ENCODE results near the gene GNB1.

DNA sequence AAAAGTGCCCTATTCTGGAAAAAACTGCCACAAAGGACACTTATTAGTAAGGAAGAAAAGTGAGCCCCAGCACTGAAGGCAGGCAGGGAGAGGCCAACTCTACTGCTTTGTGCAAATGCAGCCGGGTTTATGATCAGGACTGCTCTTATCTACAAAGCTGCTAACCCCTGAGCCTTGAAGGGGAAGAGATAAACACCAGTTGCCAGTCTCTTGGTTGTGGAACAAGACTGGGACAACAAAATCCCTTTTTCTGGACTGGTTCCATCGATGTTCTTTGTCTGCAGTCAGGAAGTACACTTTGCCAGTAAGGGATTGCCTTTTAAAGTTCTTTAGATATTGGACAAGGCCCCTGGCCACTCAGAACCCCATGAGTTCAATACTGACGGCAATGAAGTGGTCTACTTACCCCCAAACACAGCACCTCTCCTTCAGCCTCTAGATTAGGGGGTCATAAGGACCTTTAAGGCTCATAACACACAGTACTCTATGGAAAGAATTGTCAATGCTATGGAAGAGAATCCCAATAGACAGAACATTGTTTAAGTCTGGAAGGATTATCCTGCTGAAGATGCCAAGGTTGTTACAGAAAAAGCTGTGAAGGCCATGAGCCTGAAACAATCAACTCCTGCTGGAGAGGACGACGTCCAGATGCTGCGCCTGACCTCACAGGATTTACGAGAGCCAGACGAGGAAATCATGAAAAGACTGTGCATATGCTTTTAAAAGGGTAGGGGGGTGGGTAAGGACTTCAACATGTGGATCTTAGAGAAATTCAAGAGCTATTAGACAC lies 43.6 kb downstream of the GNB1 start:
- TF ChIP-seq CTCF (IDR thresholded peaks at IDR 0.05; ENCODE audit: low read length) (no peak), EZH2 (IDR thresholded peaks at IDR 0.05; ENCODE audit: borderline replicate concordance, low read length) (no peak)
